Activated naive CD8-positive, alpha-beta T cell treated with anti-CD3 and anti-CD28 coated beads, Interleukin-2, amount 50 U/mL, for 16 hours (primary cell): ENCODE results near the gene CTSC.

ENCODE experiments used
- DNase-seq: peaks from one replicate; pipeline ENCODE4 v3.0.0-alpha.2; 2020; ENCODE audit warnings: low read depth, low spot score

CTSC gene

DNA sequence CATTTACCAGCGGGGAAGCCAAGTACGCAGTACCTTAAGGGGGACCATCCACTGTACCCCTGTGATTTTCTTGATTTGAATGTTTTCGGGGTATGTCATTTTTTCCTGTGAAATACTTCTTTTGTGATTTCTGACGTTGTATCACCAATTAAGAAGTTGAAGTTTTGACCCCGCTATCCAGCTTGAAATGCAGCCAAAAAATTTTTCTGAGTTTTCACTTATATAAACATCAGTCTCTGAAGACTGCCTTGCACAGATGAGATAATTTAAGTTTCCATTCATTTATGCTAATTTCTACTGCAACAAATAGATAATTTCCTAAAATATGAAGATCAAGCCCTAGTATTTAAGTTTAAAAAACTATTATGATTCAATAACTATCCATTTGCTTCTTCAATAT is 20.0 kb downstream of the CTSC start:
- no peak for DNase-seq

DNA sequence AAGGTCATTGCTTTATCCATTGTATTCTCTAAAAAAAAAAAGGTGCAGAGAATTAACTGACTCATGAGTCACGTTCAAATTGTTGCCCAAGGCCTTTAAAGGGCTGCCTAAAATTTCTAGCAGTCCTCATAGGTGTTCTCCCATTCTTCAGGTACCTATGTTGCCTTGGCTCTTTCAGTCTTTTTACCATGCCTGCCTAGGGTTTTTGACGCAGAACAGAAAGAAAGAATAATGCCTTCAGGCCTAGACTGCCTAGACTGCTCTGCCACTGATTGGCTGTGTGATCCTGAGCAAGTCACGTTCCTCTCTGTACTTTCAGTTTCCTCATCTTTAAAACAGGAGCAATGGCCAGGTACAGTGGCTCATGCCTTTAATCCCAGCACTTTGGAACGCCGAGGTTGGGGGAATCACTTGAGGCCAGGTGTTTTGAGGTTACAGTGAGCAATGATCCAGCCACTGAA is 21.5 kb downstream of the CTSC start:
- no peak for DNase-seq

DNA sequence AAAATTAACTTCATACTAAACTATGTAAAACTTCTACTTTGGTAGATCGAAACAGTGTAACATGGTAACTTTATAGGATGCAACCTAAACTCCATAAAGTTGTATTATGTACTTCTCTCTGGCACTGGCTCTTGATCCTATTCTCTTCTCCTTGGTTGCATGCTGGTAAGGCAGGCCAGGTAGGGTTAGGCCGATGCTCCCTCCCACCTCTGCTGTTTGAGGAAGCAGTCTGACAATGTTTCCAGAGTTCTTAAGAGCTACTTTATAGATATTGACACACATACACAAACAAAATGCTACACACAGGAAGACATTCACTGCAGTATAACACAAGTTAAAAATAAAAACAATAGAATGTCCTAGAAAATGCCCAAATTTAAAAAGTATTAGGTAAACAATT is 22.5 kb downstream of the CTSC start:
- DNase-seq, result no peak

DNA sequence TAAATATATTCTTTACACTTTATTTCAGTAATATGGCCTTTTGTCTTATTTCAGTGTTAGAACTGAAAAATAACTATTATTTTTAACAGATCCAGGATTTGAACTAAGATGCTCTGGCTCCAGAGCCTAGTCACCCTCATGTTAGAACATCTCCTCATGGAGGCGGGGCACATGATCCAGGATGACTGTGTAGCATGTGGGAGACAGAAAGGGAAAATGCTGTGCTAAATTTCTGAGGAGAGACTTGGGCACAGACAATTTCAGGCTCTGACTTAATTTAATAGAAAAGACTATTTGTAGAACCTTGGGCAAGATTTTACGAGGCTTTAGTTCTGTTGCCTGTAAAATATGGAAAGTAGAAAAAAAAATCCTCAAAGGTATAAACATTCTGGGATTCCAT is 24.1 kb downstream of the CTSC start:
- no peak for DNase-seq

DNA sequence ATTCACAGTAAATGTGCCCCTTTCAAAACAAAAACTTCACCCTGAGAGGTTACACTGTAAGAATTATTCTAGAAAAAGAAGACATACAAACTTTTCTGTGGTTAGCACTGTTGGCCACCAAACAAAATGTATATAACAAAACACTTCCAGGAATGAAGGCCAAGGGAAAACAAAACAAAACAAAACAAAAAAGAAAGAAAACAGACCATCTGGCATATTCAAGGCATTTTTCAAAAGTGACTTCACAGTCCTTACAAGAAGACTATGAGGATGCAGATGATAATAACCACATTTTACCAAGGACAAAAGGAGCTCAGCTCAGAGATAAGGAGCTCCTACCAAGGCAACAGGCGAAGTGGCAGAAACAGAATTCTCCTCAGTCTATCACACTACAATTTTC is 24.9 kb downstream of the CTSC start:
- no peak for DNase-seq

DNA sequence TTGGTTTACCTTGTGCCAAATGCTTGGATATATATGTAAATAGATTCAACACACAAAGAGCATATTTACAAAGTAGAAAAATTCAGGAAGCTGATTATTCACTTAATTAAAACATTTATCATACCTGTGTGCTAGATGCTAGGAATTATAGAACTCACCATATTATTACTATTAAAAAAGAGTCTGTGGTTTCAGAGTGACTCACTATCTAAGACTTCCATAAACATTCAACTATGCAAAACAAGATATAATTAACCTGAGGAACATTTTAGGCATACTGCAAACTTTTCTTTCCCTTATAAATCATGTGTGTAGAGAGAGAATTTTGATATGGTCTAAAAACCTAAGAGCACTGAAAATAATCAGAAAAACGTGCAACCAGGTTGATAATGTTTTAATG is 27.3 kb downstream of the CTSC start:
- DNase-seq, result no peak

DNA sequence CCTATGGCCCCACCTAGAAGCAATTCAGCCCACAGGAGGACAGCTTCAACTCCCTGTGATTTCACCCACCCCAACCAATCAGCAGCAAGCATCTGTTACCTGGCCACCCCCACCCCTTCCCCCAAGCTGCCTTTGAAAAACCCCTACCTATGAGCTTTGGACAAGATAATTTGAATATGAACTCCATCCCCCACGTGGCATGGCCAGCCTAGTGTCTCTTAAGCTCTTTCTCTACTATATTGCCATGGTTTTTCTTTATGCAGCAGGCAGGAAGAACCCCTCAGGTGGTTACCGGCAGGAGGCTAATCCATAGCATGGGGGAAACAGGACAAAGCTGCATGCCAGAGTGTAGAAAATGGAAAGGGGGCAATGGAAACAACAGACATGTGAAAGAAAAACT is 29.0 kb downstream of the CTSC start:
- DNase-seq, result no peak

DNA sequence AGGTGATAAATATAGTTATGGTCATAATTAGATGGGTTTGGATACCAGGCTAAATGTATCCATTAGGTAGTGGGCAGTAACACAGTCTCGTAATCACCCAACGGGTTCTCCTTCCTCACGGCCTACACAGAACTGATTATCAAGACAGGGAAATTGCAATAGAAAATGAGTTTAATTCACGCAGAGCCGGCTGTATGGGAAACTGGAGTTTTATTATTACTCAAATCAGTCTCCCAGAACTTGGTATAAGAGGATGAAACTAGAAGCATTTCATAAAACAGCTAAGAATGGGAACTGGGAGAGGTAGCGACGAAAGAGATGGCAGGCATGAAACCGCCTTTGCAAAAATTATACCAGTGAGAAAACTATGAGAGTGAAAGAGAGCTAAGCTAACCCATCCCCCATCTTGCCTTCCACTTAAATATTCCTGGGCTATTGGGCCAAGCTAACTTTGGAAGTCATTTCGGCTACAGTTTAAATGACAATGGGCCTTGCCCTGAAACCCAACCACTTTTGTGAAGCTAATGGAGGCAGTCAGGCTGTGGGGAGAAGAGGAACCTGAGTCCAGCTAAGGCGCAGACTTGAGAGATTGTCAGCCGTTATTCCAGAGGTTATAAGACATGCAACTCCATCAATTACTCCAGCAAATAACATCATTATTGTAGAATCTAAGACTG is 29.6 kb downstream of the CTSC start:
- DNase-seq, result no peak

DNA sequence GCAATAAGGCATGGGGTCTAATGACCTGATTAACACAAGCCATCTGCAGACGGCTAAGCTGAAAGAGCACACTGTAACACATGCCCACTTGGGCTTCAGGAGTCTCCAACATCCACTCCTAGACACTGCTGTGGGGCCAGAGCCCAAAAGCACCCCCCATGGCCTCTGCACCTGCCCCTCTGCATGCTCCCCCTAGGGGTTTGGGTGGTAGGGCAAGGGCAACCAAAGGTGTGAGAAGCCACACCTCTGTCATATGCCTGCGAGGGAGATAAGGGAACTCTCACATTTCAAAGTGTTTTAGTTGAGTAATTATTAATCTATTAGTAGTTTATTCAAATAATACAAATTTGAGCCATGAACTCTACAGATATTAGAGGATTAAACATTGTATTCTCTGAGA is 30.8 kb downstream of the CTSC start:
- DNase-seq, result no peak

DNA sequence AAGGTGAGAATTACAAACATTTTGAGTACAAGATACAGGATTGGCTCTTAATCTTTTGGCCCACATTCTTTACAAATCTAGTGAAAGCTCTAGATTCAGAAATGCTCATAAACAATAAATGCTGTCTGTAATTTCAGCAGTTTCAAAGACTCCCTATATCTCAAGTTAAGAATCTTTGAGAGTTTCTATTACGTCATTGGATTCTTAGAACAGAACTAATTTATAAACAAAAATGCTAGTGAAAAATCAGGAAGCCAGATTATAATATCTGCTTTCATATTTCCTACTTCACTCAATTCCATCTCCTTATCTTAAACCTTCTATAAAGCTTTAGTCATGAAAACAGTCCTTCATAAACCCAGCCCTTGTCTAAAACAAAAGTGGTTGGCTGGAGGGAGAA is 32.1 kb downstream of the CTSC start:
- DNase-seq, result no peak

DNA sequence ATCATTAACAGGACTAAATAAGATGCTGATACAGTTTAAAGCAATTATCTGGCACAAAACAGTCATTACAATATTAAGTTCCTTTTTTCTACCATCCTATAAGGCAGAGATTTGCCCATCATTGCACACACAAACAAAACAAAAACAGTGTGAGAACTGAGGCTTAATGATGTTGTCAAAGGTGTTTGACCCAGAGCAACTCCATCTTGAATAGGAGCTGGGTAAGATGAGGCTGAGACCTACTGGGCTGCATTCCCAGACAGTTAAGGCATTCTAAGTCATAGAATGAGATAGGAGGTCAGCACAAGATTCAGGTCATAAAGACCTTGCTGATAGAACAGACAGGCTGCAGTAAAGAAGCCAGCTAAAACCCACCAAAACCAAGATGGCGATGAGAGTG is 33.2 kb downstream of the CTSC start:
- DNase-seq, result no peak

DNA sequence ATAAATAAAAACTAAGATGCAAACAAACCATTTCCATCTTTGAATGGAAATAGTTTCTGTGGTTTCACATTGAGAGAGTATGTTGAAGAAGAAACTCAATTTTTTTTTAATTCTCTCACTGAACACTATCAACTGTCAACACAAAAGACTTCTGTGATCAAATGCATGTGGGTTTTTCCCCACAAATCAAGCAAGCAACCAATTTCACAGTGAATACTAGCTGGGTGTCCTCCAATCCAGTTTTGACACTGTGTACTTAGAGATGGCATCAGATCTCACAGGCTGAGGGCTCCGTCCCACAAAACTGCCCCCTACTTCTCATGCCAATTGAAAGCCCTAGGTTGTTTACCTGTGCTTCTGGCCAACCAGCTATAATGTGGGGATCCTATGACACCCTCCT is 34.5 kb downstream of the CTSC start:
- DNase-seq, result no peak

DNA sequence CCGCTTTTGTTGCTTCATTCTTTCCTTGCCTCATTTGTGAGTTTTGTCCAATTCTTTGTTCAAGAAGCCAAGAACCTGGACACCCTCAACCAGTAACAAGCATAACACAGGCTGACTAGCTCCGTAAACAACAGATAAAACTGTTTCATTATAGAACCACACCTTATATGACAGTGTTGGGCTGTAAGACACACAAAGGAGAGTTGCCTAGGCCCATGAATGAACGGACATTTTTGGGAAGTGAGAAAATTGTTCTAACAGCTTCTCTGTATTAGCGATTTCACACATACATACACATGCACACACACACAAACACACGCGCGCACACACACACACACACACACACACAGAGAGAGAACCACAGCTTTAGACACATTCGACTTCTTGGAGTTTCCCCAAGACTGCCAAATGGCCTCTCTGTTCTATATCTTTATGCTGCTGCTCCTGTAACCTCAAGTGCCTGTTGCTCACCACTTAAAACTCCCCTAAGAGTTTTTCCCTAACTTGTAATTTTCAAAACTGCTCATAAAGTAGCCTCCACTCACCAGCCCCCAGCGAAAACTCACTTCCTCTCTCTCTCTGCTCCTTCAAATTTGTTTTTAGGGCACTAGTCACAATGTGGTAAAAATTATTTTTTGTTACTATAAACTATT is 35.9 kb downstream of the CTSC start:
- no peak for DNase-seq

DNA sequence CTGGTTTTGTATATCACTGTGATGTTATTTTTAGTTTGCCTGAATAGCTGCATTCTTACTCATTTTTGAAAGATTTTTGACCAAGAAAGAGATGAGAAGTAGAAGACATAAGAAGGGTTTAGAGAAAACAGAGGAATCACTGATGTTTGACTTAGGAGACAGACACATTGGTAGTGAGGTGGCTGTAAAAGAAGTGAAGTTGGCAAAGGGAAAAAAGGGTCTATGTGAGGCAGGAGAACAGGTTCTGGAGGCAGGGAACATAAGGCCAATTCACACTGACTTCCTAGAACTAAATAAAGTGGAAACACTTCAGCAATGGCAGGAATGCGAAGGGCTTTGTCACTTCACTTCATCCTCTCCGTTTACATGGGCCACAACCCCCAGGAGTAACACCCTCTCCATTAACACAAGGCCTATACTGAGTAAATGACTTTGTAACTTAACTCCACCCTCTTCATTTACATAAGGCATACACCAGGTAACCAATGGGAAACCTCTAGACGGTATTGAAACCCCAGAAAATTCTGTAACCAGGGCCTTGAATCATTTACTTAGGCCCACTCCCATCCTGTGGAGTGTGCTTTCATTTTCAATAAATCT is 36.5 kb downstream of the CTSC start:
- no peak for DNase-seq

DNA sequence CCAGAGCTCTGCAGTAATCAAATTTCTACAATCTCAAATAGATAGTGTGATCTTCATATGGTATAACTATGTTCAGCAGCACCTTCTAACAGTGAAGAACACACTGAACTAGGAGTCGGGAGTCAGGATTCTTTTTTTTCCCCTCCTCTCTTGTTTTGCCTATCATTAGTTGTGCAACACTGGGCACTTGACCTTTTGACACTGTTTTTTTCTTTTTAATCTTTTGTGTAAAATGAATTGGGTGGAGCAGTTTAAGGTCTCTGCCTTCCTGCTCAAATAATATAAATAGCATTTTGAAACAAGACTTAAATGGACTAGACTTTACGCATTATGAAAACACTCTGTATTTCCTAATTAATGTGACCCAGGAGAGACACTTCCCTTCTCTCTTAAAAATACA is 39.7 kb downstream of the CTSC start:
- DNase-seq, result no peak

DNA sequence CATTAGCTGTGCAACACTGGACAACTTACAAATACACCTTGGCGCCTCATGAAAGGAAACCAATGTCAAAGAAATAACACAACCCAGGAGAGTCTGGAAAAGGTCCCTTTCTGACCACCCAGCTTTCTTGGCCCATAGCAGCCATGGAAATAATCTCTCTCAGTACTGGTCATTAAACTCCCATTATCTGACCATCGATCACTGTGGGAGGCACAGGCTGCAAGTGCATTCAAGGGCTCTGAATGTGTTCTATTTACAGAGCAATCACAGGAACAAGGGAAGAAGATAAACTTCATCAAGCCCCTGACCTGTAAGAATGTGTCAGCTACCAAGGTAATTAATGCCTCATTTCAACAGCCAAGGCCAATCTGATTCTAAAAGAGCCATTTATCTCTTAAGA is 40.1 kb downstream of the CTSC start:
- DNase-seq, result no peak

DNA sequence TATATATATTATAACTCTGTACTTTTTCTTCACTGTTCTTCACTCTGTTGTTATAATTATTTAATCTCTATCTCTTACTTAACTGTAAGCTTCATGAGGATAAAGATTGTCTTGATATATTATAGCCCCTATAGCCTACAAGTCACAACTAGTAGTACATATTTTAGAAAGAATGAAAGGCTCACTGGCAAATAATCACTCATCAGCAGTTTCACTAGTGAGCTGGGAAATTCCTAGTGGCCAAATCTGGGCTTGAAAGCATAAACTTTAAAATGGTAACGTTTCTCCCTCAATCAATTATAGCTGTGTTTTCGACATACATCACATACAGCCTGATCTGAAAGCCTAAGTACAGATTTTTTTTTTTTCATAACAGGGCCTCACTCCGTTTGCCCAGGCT is 42.5 kb downstream of the CTSC start:
- no peak for DNase-seq

DNA sequence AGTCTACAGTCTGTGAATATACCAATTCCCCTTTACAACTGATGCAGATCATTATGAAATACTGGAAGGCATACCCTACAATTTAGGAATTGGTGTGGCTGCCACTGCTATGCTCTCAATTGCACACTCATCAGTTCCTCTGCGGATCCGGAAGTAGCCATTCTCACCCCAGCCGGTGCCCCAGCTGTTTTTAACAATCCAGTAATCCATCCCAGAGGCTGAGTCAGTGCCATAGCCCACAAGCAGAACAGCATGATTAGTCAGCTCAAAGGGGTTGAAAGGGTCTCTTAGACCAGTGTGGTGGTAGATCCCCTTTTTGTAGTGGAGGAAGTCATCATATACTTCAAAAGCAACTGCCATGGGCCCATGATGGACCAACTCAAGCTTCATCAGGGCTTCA is 43.6 kb downstream of the CTSC start:
- DNase-seq, result no peak

DNA sequence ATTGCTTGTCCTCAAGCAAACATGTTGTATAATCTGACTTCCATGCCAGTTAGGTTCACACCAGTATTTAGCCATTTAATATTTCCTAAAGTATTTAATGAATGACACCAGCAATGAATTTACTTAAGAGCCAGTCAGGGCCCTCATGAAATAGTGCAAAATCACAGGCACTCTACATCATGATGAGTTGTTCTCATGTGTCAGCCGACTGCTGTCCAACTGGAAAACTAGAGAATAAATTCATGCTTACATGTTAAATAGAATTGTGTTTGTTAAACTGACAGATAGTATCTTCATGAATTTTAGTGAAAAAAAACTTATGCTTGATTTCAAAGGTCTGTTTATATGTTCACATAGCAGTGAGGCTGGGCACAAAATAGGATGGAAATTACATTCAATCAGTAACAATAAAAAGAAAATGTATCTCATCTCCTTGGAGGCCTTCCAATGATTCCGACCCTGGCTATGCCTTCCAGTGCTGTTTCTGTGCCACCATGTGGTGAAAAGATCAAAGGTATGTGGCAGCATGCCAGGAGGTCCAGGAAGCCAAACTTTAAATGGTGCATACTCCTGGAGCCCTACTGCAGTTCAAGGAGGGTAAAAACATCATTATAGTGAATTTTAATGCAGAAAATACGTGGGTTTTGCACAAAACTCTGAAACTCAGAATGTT is 45.2 kb downstream of the CTSC start:
- no peak for DNase-seq

DNA sequence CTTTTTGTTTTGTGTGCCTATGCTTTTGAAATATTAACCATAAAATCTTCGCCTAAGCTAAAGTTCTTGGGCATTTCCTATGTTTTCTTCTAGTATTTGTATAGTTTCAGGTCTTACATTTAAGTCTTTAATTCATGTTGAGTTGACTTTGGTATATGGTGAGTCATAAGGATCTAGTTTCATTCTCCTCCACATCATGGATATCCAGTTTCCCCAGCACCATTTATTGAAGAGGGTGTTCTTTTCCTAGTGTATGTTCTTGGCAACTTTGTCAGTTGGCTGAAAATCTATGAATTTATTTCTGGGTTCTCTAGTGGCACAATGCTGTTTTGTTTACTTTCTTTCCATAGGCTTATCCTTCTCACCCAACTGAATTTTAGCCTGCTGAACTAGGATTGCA is 49.0 kb downstream of the CTSC start:
- DNase-seq, result no peak

DNA sequence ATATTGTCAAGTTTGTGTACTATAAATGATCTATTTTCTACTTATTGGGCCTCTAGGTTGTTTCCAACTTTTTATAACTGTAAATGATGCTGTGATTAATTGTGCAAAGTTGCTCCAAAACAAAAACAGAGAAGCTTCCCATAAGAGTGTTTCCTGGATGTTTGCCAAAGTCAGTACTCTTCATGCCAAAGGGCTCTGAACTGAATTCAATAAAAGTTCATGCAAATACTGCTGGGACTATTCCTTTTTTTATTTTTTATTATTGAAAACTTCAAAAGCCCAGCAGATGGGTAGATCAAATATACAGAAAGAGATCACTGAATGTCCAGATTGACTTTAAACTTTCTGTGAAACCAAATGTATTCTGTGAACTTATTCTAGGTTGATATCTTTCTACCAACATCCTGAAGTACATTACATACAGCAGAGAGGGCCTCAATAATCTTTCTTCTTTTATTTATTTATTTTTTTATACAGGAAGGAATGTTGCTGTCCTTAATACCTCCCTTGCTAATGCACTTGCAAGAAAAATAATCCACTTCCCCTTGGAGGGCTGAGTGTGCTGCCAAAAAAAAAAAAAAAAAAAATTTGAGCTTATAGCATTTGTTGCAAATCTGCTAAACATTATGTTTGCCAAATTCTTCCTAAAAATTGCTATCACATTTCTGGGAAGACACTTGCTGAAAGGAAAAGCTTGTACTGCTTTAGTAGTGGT is 53.0 kb downstream of the CTSC start:
- DNase-seq, result no peak
